Epithelial cell of proximal tubule (primary cell): ENCODE results near the gene TUBB6. TPM values are rescaled to one million over a fixed set of nuclear protein-coding genes. Genes with fewer than 3 reads are reported as not detected.
A peak's percentile ranks its signal among the peaks of the same experiment; 100 is the strongest.

Source experiments
- DNase-seq: peaks from one replicate; pipeline ENCODE4 v3.0.0-alpha.2; 2011; ENCODE audit warnings: low read depth
- H3K4me3 ChIP-seq: 2 replicates; pipeline ENCODE4 v1.5.1; 2011; ENCODE audit warnings: low read depth, mild to moderate bottlenecking, low read length
- total RNA-seq: library from RNA; depleted of rRNA; stranded (reverse); fragments of >200 nt; gene quantifications from 2 replicates; pipeline ENCODE4 v1.2.3, GENCODE V29; 2015
- TF ChIP-seq, protein P1 (sequence below): conservative IDR thresholded peaks from 2 replicates; pipeline ENCODE4 v1.5.1; 2012; ENCODE audit warnings: low read depth, mild to moderate bottlenecking, low read length

TUBB6 gene
- total RNA-seq, 1 donor from 2014 or later = 425 TPM

DNA sequence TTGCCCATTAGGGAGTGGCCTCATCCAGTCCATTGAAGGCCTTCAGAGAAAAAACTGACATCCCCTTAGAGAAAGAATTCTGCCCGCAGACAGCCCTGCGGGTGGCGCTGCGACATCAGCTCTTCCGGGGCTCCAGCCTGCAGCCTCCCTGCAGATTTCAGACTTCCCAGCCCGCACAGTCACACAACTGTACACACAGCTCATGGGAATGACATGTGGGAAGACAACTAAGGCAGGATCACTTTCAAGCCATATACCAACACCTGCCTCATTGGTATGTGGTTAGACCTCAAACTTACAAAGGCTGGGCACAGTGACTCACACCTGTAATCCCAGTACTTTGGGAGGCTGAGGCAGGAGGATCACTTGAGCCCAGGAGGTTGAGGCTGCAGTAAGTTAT, 24.8 kb upstream of the TUBB6 start:
- TF ChIP-seq, protein P1, sequence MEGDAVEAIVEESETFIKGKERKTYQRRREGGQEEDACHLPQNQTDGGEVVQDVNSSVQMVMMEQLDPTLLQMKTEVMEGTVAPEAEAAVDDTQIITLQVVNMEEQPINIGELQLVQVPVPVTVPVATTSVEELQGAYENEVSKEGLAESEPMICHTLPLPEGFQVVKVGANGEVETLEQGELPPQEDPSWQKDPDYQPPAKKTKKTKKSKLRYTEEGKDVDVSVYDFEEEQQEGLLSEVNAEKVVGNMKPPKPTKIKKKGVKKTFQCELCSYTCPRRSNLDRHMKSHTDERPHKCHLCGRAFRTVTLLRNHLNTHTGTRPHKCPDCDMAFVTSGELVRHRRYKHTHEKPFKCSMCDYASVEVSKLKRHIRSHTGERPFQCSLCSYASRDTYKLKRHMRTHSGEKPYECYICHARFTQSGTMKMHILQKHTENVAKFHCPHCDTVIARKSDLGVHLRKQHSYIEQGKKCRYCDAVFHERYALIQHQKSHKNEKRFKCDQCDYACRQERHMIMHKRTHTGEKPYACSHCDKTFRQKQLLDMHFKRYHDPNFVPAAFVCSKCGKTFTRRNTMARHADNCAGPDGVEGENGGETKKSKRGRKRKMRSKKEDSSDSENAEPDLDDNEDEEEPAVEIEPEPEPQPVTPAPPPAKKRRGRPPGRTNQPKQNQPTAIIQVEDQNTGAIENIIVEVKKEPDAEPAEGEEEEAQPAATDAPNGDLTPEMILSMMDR = peak; percentile 28
- no peak overlapping the region for H3K4me3 ChIP-seq
- DNase-seq = no peak

DNA sequence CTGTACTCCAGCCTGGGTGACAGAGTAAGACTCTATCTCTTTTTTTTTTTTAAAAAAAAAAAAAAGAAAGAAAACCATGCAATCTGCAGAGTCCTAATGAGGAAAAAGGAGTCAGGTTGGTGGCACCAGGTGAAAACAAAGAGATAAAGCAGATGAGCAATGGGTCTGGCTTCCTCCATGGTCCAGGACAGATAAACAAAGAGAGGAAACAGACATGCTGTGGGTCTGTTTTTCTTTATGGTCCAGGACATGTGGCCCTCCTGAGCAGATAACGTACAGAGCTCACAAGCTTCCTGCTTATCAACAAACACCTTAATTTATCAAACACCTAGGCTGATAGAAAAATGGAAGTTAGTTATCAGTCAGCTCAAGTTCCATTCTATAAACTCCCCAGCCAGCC, 24.4 kb upstream of the TUBB6 start:
- no peak for DNase-seq

DNA sequence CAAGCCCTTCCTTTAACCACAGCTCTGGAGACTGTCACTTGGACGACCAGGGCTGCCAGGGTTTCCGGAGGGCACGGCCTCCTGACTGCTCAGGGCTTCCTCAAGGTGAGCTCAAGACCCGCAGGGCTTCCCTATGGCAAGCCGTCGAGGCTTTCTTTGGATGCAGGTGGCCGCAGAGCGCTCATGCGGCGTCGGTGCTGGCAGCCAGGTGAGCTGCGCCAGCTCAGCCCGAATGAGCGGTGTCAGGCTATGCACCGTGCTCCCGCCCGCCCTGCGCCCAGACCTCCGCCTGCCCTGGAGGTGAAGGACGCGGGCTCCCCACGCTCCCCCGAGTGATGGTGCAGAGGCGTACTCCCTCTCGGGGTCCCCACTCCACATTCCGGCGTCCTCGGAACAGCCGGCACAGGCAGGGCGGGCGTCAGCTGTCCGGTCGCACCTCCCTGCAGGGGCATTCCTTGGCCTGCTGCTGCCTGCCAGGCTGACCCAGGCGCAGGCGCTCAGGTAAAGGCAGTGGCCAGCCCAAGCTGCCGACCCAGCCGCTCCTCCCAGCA, 20.8 kb upstream of the TUBB6 start:
- peak overlapping the region; percentile 62 for H3K4me3 ChIP-seq
- DNase-seq = no peak
- TF ChIP-seq, protein P1 = no peak

More for the DNA sequence above, 24.4 kb upstream of the TUBB6 start:
- TF ChIP-seq, protein P1 = no peak
- no peak overlapping the region for H3K4me3 ChIP-seq

DNA sequence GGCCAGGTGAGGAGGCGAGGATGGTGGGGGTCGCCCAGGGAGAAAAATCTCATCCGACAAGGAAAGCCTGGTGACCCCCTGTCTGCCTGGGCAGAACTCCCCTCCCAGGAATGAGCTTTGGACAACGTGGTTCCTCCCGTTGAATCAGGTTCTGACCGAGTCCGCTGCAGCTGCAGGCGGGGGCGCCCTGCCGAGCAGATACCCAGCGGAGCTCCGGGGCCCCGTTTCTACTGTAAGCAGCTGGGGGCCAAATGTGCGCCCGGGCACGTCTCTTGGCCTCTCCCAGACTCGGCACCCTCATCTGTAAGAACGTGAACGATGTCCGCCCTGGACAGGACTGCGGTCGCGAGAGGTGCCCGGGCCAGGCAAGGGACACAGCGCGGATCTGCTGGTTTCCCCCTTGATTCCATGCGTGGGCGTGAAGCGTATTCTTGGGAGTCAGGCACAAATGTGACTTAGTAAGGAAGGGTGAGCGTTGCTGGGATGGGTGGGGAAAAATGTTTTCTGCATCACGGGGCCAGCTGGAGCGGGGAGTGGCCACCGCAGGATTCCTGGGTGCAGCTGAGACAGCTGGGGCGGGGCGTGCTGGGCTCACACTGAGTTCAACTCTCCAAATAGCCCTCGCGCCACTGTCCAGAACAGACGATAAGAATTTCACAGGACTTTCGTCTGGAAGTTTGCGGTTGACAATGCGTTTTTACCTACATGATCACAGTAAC, 20.2 kb upstream of the TUBB6 start:
- H3K4me3 ChIP-seq = peak overlapping the region; percentile 62
- DNase-seq = no peak
- TF ChIP-seq, protein P1 = no peak

DNA sequence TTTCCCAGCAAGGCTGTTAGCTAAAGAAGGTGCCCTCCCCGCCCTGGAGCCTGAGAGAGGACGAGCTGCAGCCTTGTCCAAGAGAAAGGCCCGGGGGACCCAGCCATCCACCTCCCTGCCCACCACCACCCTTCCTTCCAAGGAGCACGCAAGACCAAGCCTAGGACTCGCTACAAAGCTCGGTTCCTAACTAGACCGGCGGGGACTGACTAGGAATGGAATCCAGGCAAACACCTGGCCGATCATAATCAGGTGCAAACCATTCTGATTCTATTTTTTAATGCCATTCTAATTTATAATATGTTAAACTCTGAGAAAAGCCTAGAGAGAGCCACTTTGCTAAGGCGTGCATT, 19.7 kb upstream of the TUBB6 start:
- peak overlapping the region; percentile 62 for H3K4me3 ChIP-seq
- TF ChIP-seq, protein P1 = no peak
- no peak for DNase-seq

DNA sequence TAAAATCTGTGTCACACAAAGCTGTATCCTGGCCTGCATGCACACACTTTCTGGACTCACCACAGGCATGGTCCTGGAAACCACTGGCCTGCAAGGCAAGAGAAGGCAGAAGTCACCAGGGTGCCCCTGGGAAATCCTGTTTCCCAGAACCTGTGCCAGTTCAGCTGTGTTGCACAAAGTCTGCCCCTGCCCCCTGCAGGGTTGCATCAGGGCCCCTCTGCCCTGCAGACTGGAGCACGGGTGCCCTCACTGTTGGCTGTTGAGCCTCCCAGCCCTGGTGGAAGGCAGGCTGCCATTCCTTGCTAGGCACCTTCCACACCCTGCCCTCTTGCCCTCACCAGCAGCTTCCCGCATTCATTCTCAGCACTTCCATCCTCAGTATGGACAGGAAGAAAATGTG, 18.0 kb upstream of the TUBB6 start:
- no peak for DNase-seq
- TF ChIP-seq, protein P1 = no peak
- no peak overlapping the region for H3K4me3 ChIP-seq

DNA sequence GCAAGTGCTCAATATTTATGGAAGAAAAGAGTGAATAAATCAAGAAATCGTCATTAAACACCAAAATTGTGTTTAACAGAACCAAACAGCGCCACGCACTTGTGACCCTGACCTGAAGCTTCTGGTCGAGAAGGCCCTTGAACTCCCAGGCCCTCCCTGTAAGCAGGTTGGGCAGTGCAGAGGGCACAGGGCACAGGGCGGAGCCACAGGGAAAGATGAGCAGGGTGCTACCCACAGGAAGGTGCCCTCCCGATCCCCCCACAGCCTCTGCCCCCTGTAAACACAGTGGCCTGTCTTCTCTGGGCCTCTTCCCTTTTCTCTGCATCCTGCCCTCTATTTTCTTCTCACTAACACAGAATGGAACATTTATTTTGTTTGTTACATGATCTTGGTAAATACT, 16.9 kb upstream of the TUBB6 start:
- no peak overlapping the region for H3K4me3 ChIP-seq
- DNase-seq = no peak
- TF ChIP-seq, protein P1 = no peak
